DMS153 treated with DMSO at 0.1 percent for 48 hours (cell line): ENCODE results near the gene SSBP2.
"Not testable (repeated sequence)": the region's sequence is repeated elsewhere in the genome, so short reads cannot be mapped to it uniquely, and the experiment has no call there.

Source experiments
- DNase-seq: peaks from one replicate; lab custom pipeline; 2025; ENCODE audit not compliant: unreplicated experiment; lab: John Stamatoyannopoulos, UW

SSBP2 gene

DNA sequence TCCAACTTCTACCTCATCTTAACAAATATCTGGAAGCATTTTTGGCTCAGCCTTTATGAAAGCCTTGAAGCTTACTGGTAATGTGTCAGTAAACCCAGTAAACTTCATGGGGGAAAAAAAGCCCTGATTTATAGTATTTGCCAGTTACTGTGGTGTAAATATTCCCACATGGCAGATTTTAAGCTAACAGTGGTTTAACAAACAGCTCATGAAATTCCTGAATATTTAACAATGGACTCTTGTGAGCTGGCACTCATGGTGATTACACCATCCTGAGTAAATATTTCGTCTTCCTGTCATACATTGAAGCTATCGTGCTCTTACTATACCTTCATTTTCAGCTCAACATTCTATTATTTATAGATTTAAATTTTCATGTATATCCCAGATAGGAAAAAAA is 300.0 kb downstream of the SSBP2 start:
- no peak for DNase-seq

DNA sequence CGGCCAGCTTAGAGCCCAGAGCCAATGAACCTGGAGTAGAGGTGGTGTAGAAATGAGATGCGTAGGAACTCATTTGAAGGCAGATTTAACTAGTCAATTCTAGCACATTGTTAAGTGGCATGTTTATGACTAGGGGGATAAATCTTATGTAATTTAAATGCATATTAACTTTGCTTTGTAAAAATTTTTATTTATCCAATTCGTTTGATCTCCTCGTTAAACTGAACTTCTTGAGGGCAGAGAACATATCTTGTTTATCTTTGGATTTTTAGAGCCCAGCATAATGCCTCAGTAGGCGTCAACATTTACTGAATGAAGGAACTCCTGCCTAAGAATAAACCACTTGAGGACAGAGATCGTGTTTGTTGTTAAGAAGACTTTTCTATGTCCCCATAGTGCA is 315.9 kb downstream of the SSBP2 start:
- no peak for DNase-seq

DNA sequence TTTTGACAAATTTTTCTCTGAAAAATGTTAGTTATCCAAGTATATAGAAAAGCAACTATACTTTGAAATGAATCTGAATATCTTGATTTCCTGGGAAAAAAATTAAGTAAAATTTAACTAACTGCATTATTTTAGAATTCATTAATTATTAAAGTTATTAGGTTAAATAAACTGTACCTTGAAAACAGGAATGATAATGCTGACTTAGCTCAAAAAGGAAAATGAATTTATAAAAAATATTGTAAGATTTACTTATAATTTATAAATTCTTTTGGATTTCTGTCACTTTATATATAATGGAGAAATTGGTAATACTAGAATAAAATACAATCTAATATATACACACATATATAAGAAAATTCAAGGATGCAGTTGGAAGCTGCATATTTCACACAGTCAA is 320.9 kb downstream of the SSBP2 start:
- DNase-seq = no peak

- no peak for DNase-seq
Measured at GRCh38 chr5:81429363-81429762, 321.5 kb downstream of the SSBP2 start.

DNA sequence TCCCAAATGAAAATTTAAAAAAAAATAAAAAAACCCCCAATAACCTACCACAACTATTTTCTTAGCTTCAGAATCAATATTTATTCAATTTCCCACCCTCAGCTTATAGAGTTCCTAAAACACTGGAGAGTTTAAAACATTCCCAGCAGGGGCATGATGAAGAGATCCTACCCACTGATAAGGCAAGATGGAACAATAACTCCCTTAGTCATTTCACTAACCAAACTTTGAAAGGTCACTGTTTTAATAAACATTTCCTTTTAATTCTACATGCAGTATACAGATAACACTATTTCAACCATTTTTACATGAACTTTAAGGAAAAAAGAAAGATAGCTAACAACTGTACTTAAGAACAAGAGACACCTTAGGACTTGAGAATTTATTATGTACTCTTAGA is 322.0 kb downstream of the SSBP2 start:
- no peak for DNase-seq

- DNase-seq = no peak
Measured at GRCh38 chr5:81428446-81428845, 322.5 kb downstream of the SSBP2 start.

GRCh38 chr5:81427566-81427965 is 323.3 kb downstream of the SSBP2 start:
- no peak for DNase-seq

GRCh38 chr5:81426359-81427030 is 324.4 kb downstream of the SSBP2 start:
- no peak for DNase-seq

GRCh38 chr5:81425569-81425968 is 325.3 kb downstream of the SSBP2 start:
- DNase-seq = peak; percentile 1

DNA sequence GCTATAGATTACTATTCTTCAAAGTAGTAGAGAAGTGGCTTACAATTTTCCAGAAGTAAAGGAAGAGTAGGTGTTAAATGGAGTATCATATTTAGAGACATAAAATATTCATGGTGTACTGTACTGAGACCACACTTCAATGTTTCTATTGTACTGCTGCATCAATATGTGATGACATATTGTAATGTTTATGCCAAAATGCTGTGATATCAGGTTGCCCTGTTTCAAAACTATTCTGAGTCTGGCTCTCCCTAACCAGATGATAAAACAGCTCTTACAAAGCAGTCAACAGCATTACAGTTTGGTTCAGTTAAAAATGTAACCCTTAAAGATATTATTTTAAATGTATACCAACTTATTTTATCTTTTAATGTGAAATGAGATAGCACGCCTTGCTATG is 326.2 kb downstream of the SSBP2 start:
- no peak for DNase-seq

- DNase-seq = no peak
Measured at GRCh38 chr5:81422671-81423070, 328.2 kb downstream of the SSBP2 start.

DNA sequence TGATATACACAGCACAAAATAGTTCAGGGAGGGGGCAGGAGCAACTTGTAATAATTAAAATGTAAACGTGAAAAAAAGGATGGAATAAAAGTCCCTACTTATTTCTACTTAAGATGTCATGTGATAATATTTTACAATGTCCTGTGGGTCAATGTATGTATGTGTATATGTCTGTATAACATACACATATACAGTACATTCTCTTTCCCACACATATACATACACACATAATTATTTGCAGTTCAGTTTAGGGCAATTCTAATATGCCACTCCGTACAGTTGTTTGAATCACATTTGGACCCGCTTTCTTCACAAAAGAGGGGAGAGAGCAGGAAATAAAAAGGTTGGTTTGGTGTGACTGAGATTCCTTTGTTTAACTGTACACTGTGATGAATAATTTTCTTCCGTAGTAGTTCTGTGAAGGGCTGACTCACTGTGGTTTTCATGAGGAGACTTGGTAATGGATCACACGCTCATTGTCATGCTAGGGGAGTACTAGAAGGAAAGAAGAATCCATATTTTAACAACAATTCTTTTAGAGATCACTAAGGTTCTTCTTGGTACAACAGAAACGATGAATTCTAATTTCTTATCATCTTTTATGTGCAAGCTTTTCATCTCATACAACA is 330.7 kb downstream of the SSBP2 start:
- DNase-seq = no peak

GRCh38 chr5:81418606-81419005 is 332.3 kb downstream of the SSBP2 start:
- no peak for DNase-seq

- DNase-seq = no peak
Measured at GRCh38 chr5:81417052-81417451, 333.8 kb downstream of the SSBP2 start.

- no peak for DNase-seq
Measured at GRCh38 chr5:81409896-81410295, 341.0 kb downstream of the SSBP2 start.

DNA sequence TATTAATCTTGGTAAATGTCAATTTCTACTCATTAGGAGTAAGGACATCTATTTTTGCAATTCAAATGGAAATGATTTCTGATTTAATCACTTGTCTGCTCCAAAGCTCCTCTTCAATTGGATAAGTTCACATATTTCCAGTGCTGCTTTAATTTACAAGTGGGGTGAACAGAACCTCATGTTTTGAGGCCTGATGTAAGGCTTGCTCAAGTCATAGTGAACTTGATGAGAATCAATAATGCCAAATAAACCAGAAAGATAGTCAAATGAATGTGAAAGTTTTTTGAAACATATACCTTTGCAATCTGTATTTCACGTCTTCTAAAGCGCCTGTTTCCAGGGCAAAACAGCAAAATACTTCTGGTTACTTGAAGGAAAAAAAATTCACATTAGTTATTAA is 341.5 kb downstream of the SSBP2 start:
- no peak for DNase-seq

DNA sequence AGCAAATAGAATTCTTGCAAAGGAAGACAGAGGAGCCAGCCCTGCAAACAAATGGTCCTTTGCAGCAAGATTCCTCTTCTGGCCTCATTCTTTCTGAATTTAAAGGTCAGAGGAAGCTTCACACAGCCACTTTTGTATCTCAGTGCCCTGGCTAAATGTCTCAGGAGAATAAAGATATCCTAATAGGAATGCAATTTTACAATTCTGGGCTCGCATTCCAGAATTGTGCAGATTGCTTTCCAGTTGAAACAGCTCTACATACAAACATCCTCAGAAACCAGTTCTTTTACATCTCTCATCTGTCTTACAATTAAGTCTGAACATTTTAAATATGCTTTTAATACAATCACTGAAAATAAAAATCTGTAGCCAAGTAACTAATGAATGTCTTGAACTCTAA is 342.4 kb downstream of the SSBP2 start:
- DNase-seq = no peak

DNA sequence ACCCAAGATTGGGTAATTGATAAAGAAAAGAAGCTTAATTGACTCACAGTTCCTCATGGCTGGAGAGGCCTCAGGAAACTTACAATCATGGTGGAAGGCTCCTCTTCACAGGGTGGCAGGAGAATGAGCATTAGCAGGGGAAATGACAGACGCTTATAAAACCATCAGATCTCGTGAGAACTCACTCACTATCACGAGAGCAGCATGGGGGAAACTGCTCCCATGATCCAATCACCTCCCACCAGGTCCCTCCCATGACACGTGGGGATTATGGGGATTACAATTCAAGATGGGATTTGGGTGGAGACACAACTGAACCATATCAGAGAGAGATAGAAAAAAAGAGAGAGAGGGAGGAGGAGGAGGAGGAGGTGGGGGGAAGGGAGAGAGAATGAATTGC is 343.1 kb downstream of the SSBP2 start:
- not testable (repeated sequence) for DNase-seq

- no peak for DNase-seq
Measured at GRCh38 chr5:81405126-81405891, 345.6 kb downstream of the SSBP2 start.

GRCh38 chr5:81402192-81402930 is 348.5 kb downstream of the SSBP2 start:
- no peak for DNase-seq

- DNase-seq = no peak
Measured at GRCh38 chr5:81401266-81401665, 349.6 kb downstream of the SSBP2 start.

GRCh38 chr5:81400375-81400774 is 350.5 kb downstream of the SSBP2 start:
- no peak for DNase-seq
